Activated T-cell treated with anti-CD3 and anti-CD28 coated beads for 24 hours (primary cell): Measurements from ENCODE around the gene IRX4.

Source experiments
- DNase-seq: peaks from one replicate; pipeline ENCODE4 v3.0.0-alpha.2; 2020; ENCODE audit warnings: low read depth

The IRX4 gene

DNA sequence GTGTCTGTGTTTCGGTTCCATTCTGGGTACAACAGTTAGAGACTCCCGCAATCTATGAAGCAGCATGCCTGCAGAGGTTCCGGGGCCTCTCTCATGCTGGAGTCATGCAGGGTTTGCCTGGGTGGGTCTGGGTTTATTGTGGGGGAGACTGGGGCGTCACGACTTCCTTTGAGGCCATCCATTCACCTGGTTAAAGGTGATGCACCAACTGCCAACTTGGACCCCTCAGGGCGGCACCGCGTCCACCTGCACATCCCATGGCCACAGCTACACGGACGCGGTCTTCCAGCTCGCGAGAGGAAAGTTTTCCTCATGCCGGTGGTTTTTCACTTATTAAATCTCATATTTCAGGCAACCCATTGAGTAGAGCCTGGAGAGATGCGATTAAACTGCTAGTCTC lies 30.9 kb upstream of the IRX4 start:
- no peak for DNase-seq

DNA sequence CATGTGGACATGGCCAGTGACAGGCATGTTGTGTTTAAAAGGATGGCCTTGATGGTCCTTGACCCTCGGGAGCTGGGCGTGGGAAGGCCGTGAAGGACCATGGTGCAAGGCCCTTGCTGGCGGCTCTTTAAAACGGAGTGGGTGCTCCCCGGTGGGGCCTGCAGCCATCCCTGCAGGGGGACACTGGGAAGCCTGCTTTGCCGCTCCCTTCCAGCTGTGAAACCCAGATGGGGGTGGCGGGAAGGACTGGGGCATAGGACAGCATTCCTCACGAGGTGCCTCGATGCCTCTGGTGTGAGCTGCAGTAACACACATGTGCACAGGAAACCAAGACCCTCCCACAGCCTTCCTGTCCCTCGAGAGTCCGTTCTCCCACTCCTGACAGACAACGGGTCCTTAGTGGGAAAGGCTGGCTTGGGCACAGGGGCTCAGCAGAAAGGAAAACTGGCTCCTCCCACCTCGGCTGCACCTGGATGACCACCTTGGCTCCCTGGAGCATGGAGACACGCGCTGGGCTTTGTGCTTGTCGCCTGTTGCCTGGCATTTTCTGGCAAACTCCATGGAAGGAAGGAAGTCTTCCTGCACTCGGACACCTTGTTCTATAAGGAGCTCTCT lies 30.3 kb upstream of the IRX4 start:
- no peak for DNase-seq

DNA sequence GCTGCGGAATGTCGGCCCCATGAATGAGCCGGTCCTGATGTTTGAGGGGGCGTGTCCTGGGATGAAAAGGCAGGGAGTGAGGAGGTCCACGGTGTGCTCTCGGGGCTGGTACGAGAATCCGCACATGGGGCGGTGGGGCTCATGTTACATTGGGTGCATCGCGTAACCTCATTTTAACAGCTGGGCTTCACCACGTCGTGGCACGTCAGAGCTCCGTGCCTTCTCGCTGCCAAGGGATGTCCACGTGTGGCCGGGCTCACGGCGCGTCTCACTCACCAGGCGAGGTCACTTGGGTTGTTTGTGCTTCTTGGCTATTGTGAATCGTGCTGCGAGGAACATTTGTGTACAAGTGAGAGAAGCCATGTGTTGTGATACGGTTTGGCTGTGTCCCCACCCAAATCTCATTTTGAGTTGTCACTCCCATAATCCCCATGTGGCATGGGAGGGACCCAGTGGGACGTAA lies 29.1 kb upstream of the IRX4 start:
- DNase-seq = no peak

- no peak for DNase-seq
Measured at GRCh38 chr5:1910861-1911772, 28.4 kb upstream of the IRX4 start.

DNA sequence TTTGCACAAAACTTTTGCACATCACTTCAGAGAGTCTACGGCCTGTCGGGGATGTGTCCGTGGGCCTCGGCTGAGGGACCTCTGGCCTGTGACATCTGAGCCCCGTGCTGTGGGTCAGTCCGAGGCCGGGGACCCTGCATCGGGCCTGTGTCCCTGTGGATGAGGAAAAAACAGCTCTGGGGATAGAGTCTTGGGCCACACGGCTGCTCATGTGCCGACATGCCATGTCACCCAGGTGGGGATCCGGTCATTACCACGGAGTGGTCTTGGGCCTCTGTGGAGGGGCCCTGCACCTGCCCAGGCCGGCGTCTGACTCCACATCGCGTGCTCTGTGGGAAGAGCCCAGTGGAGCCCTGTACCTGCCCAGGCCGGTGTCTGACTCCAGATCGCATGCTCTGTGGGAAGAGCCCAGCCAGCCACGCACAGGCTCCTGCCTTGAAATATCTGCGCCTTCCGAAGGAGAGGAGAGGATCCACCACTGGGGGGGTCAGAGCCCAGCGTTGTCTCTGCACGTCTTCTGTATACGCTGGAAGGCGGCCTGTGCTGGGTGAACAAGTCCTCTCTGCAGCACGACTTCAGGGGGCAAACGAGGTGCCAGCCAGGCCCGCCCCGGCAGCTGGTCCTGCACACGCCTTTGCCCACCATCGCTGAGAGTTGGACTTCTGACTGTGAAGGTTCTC lies 27.5 kb upstream of the IRX4 start:
- DNase-seq = no peak

DNA sequence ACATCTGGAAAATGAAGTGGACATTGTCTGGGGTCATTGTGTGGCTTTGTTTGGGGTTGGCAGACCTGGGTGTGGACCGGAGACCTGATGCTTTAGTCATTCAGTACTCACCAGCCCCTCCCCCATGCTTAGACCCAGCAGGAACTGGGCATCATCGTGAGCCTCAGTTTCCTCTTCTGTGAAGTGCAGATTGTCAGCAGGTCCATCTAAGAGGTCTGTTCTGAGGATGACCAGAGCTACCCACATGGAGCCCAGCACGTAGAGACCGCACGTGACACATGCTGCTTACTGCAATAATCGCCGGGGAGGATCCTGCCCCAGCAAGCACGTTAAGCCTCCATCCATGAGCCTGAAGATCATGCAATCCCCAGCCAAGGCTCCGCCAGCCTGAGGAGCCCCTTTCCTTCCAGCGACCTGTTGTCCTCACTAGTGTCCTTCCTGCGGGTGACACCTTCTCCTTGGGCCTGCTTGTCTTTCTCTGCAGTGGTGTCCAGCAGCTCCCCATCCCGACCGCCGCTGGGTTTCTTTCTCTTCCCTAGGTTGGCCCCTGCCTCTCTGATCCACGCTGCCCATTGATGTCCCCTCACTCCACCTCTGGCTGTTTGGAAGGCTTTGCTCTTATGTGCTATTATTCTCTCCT lies 26.7 kb upstream of the IRX4 start:
- no peak for DNase-seq

DNA sequence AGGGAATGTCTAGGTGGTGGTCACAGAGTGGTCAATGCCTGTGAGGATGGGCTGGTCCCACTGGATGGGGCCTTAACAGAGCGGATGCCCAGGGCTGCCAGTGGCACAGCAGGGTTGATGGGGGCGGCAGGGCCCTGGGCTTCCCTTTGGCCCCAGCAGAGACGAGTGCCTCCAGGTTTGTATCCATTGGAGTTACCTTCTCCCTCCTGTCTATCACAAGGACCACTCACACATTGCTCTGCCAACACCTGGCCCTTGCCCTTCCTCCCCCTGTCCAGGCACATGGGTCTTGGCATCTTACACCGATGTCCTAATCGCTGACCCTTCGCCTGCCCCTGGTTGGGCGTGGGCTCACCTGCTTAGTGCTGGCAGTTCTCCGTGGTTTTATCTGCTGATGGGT lies 26.2 kb upstream of the IRX4 start:
- DNase-seq = no peak

GRCh38 chr5:1907616-1908015 lies 24.9 kb upstream of the IRX4 start:
- DNase-seq = no peak

- no peak for DNase-seq
Measured at GRCh38 chr5:1905108-1905507, 22.4 kb upstream of the IRX4 start.

DNA sequence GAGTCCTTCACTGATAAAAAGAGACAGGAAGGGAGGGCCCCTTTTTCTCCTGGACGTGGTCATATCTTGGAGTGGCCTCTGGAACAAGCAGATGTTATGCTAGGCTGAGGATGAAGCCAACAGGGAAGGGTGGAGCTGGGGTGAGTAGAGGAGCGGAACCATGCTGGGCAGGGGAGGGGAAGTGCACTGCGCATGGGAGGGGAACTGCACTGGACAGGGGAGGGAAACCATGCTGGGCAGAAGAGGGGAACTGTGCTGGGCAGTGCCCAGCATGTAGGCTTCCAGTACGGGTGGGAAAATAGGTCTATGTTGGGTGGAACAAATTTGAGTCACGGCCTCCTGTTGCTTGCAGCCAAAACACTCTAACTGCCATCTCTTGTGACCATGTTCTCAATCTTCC lies 19.3 kb upstream of the IRX4 start:
- DNase-seq = no peak

DNA sequence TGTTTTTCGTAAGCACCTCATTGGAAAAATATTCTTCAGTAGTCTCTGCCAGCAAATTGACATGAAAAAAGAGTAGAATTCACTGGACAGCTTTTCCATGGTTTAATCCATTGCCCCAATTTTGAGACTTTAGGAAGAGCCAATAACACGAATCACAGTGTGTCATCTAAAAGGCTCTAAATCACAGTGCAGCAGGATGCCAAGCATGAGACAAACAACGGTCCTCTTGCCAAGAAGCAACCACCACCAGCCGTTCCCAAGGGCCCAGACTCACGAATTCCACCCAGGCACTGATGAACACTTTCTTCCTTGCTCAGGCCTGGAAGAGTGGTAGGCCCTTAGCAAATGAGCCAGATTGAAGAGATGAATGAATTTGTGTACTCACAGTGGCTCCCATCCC lies 18.3 kb upstream of the IRX4 start:
- DNase-seq = no peak

- no peak for DNase-seq
Measured at GRCh38 chr5:1899201-1899600, 16.5 kb upstream of the IRX4 start.

DNA sequence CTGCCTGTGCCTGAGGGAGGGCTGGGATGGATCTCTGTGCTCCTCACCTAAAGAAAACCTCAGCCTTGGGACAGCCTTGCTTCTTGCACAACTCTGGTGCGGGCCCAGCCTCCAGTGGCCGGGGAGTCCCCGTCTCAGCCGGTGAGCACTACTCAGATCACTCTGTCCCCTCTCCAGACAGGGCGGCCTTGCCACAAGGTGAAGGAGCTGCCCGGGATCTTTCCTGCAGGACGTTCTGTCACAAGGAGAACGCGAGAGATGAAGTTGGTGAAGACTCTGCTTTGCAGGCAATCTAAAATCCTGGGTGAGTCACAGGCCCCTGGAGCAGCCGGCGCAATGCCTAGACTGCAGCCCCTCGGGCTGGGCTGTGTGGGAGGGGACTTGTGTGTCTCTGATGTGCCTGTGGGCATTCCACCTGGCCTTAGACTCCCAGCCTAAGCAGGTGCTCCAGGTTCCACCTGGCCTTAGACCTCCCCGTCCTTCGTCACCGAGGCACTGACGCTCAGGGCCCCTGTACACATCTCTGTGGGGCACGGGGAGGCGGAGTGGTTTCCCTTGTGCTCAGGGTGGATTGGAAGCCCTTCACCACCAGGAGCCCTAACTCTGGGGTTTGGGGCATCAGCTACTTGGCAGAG lies 15.2 kb upstream of the IRX4 start:
- DNase-seq = no peak

- DNase-seq = no peak
Measured at GRCh38 chr5:1897386-1897785, 14.7 kb upstream of the IRX4 start.

GRCh38 chr5:1896602-1897376 lies 14.1 kb upstream of the IRX4 start:
- DNase-seq = no peak

GRCh38 chr5:1895739-1896420 lies 13.2 kb upstream of the IRX4 start:
- no peak for DNase-seq

DNA sequence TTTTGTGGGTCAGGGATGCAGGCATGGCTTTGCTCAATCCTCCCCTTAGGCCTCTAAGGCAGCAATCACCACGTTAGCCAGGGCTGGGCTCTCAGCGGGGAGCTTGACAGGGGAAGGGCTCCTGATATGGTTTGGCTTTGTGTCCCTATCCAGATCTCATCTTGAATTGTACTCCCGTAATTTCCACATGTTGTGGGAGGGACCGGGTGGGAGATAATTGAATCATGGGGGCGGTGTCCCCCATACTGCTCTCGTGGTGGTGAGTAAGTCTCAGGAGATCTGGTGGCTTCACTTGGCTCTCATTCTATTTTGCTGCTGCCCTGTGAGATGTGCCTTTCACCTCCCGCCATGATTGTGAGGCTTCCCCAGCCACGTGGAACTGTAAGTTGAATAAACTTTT lies 11.5 kb upstream of the IRX4 start:
- no peak for DNase-seq

GRCh38 chr5:1893754-1894153 lies 11.0 kb upstream of the IRX4 start:
- no peak for DNase-seq

GRCh38 chr5:1892685-1893445 lies 10.1 kb upstream of the IRX4 start:
- DNase-seq = no peak

DNA sequence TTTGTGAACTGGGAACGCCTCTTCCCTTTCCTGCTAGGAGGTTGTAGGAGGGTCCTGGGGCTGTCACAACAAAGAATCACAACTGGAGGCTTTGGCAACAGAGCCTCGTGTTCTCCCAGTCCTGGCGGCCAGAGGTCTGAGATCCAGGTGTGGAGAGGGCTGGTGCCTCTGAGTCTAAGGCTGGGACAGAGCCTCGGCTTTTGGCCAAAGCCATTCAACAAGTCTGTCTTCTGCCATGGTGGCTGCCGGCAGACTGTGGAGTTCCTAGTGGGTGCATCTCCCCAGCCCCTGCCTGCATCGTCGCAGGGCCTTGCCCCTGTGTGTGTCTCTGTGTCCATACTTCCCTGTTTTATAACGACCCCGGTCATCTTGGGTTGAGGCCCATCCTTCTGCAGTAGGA lies 9.5 kb upstream of the IRX4 start:
- no peak for DNase-seq
